Stimulated activated CD8-positive, alpha-beta memory T cell treated with anti-CD3 and anti-CD28 coated beads, Interleukin-4, amount 100 ng/mL, for 48 hours (primary cell): ENCODE measurements around the gene VOPP1.
A peak's percentile ranks its signal among the peaks of the same experiment; 100 is the strongest.

ENCODE experiments used
- DNase-seq: peaks from one replicate; pipeline ENCODE4 v3.0.0-alpha.2; 2020

VOPP1 gene

GRCh38 chr7:55576753-55577152, 4.5 kb upstream of the VOPP1 start:
- DNase-seq: no peak

DNA sequence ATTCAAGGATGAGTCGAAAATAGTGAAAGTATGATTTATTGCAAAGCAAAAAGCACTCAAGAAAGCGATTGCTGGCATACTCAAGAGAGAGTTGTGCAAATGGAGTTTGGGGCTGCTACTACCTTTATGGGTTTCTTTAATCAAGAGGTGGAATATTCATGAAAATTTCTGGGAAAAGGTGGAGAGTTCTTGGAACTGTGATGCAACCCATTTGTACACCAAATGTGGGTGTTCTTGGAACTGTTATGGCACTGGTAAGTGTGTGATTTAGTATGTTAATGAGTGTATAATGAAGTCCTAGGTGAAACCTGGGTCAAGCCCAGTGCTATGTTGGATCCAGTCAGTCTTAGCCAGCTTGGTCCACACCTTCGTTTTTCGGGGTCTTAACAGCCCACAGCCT, 3.4 kb upstream of the VOPP1 start:
- peak; percentile 14 for DNase-seq

GRCh38 chr7:55575098-55575497, 2.8 kb upstream of the VOPP1 start:
- DNase-seq: peak; percentile 9

DNA sequence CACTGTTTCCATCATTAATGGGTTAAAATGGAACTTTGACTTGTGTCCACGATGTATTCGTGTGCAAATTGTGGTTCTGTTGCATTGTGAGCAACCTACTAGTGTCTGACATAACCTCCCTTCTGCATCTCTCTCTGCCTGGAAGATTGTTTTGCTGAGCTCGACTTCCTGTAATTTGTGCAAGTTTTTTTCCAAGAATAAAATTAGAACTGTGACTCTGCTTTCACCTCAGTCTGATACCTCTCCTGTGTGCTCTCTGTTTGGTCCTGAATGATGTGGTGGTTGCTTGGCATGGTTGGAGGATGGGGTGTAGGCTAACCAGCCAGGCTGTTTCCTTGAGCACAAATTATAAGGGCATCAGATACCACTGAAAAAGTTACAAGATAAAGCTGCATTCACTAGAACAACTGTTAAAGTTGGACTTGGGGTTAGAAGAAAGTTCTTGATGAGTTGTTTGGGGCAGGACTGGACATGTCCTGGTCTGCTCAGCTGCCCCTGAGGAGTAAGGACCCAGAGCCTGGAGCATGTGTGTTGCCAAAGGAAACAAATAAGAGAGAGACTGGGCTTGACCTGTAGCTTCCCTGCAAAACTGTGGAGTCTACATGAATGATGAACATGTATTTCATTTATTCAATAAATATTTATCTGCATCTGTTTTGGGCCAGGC, 1.9 kb upstream of the VOPP1 start:
- DNase-seq: peak; percentile 24

- peak; percentile 26 for DNase-seq
These were observed 1.1 kb upstream of the VOPP1 start for GRCh38 chr7:55573234-55573900.

DNA sequence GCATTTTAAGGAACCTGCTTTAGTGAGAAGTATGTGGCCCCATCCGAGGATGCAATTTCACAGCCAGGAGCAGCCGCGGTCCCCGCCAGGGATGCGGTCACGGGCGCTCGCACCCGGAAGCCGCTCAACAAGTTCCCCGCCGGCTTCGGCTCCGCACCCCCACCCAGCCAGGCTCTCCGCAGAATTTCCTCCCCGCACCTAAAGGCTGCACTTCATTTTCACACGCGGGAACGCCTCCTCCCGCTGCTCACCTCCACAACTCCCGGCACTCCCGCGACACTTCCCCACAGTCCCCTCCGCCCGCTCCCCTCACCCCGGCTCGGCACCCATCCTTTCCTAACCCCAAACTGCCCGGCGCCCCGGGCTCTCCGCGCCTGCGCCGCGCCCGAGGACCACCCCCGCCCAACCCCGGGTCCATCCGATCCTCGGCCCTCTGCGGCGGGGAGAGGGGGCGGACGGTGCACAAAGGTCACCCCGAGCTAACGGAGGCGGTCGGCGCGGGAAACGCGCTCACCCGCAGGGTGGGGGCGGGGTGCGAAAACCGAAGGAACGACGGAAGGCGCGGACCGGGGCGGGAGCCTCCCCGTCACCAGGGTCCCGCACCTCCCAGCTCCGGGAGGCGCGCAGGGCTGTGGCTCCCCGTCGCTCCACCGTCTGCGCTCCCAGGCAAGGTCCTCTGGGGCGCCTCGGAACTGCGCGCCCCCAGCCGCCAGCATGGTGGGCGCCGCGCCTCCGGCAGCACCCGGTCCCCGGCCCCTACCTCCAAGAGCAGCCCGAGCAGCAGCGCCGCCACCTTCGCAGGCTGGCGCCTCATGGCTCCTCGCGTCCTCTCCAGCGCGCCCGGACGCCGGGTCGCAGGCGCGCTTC, 558 bp downstream of the VOPP1 start:
- peak; percentile 74 for DNase-seq

DNA sequence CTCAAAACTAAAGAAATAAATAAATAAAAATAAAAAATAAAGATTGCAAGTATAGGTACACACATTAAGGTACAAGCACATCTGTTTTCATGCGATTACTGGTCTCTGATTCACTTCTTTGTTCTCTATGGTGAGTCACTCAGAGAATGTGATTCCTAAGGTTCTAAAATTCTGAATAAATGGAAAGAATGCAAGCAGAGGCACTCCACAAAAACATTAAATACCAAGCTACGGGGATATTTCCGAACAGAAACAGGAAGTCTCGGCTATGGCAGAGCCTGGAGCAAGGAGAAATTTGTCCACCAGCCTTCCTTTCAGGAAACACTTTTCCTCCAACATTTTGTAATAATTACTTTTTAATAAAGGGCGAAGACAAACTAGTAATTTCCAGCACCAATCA, 1.4 kb downstream of the VOPP1 start:
- DNase-seq: peak; percentile 23

- peak; percentile 35 for DNase-seq
These were observed 2.0 kb downstream of the VOPP1 start for GRCh38 chr7:55570218-55570873.

DNA sequence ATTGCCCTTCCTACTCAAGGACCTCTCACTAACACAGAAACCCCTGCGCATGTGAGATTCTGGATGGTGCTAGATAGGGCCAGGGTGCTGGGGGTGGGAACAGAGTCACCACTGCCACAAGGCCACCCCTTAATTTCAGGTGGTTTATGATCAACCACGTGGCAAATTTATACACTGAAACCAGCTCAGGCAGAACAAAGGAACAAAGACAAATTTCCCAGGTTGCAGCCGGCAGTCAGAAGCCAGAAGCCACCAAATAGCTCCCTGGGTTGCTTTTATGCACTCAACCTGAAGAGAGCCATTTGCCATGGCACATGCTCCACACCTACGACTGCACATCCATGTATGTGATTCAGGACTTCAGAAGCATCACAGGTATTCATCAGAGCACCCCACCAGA, 2.5 kb downstream of the VOPP1 start:
- peak; percentile 73 for DNase-seq

DNA sequence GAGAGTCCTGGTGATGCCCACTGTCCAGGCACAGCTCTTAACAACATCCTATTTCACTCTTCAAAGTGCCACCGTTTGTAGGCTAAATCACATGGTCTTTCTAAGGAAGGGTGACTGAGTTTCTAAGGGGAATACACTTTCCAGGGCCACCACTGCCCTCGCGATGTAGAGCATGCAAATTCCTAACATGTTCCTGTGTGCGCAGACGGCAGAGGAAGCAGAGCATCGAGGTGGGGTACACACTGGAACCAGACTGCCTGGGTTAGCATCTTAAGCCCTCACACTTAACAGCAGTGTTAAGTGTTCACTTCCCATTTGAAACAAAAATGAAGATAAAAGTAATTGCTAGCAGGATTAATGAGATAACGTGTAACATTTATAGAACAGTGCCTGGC, 3.0 kb downstream of the VOPP1 start:
- peak; percentile 25 for DNase-seq

- peak; percentile 25 for DNase-seq
These were observed 3.6 kb downstream of the VOPP1 start for GRCh38 chr7:55568613-55569268.

DNA sequence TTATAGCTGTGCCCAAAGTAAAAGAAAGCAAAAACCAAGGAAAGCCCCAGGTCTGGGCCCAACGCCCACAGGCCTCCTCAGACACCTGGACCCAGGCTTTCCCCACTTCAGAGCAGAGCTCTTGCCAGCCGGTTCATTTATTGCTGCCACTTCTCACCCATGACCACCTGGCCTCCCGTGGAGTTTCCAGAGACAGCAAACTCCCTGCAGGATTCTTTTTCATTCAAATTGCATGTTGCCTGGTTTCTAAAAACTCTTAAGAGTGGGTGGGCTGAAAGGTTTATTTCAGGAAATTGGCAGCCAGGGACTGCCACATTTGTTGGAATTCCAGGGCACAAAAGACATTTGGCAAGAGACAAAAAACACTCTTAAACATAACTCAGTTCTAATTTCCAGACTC, 4.7 kb downstream of the VOPP1 start:
- peak; percentile 31 for DNase-seq

DNA sequence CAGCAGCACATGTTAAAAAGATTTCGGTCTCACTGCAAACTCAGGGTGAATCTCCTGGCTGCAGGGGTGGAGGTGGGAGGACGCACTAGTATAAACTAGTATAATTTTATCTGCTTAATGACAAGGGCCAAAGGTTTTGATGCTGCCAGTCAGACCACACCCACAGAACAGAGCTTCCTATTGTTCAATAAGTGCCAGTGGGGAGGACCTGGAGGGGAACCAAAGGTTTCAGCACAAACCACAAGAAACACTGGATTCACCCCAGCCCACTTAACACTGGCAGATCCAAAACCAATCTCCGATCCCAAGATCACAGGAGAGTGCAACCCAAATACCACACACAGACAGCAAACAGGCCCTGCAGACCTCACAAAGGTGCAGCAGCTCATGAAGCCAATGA, 6.6 kb downstream of the VOPP1 start:
- peak; percentile 31 for DNase-seq

DNA sequence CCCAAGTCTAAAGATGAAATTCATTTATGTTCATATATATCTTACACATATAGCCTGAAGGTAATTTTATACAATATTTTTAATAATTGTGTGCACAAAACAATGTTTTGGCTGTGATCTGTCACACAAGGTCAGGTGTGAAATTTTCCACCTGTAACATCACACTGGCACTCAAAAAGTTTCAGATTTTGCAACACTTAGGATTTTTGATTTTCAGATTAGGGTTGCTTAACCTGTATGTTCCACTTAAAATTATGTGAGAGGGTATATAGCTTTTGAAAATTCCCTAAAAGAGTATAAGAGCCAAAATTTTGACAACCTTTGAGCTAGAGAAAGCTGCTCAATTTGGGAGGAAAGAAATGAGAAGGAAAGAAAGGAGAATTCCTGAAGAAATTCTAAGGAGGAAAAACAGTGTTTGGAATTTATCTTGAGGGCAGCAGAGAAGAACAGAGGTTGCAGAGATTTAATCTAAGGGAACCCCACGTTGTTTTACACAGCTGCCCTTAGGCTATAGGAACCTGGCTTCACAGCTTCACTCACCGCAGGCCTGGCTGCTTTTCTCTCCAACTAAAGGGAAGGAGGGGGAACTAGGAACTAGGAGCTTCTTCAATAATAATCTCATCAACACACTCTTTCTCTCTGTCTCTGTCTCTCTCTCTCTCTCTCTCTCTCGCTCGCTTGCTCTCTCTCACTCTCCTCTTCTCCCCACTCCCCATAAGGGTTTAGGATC, 8.5 kb downstream of the VOPP1 start:
- DNase-seq: peak; percentile 15

DNA sequence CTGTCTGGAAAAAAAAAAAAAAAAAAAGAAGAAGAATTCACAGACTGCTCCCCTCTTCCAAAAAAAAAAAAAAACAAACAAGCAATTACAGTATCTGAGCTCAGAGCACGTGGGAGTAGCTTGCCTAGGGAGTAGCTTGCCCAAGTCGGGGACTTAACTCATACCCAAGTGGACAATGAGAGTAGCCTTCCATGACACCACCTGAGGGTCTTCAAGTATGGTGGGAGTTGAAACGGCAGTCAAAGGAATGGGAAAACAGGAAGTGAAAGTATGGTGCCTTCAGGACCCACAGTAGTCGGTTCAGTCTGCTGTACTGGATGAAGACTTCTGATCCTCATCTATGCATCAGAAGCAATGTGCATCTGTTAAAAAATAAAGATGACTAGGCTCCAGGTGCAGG, 10.6 kb downstream of the VOPP1 start:
- DNase-seq: peak; percentile 6

DNA sequence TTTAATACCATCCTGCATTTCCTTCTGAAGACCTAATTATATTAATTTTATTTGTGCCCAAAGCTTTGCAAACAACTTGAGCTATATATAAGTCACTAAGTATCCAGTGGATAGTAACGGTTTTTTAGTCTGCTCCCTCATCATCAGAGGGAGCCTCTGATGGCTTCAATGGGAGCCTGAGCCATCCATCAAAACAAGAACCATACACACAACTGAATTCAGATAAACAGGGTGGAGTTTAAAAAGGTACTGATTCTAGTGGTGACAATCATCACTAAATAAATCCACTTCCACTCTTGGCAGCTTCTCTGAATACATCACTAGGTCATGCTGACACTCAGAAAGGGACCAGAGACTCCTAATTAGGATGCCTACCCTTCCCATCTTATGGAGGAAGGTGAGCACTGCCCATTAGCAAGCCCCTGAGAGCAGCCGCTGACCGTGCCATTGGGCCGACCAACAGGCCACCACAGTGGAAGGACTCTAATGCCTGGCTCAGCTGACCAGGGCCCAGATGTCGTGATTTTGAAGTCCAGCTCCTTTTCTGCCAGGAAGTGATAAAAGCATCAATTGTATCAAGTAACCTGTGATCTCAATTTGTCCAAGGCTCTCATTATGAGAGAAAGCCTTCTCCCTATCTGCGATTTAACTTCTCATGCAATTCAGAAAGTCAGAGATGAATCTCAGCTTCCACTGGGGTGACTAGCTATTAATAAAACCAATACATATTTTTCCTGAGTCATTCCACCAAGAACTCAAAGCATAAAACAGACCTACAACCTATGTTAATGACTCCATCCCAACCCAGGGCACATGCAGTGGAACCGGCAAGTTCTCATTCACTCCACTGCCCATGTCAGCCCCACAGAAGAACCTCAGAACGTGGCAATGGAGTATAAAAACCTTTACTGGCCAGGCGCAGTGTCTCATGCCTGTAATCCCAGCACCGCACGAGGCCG, 13.1 kb downstream of the VOPP1 start:
- DNase-seq: peak; percentile 22

- DNase-seq: peak; percentile 47
These were observed 14.6 kb downstream of the VOPP1 start for GRCh38 chr7:55557666-55558188.

DNA sequence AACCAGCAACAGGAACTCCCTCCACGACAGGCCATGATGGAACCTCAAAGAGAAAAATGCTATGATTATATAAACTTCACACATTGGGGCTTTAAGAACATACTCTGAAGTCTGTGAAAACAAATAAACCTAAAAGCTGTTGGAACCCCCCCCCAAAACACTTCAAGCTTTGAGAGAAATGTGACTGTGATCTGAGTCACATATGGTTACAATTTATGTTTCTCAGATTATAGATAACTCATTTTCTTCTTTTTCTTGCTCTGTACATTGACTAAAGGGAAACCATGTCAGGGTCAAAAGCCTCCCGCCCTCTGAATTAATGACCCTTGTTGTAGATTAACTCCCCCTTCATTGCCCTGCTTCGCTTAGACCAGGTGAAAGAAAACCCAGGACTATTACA, 15.8 kb downstream of the VOPP1 start:
- peak; percentile 23 for DNase-seq

GRCh38 chr7:55556031-55556430, 16.3 kb downstream of the VOPP1 start:
- DNase-seq: peak; percentile 23

DNA sequence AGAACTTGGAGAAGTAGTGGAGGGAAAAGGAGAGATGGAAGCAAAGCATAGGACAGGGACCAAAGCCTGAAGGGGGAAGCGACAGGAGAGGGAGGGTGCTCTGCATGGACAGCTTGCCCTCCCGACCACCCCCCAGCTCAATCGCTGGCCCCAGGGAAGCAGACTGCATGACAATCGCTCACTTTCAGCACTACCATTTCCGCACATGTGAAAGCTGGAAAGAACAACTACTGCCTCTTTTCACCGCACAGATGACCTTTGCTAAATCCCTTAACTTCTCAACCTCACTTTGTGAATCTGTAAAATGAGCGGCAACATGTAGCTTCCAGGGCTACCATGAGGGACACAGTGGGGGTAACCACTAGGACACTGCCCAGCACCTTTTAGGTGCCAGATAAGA, 17.1 kb downstream of the VOPP1 start:
- peak; percentile 10 for DNase-seq

DNA sequence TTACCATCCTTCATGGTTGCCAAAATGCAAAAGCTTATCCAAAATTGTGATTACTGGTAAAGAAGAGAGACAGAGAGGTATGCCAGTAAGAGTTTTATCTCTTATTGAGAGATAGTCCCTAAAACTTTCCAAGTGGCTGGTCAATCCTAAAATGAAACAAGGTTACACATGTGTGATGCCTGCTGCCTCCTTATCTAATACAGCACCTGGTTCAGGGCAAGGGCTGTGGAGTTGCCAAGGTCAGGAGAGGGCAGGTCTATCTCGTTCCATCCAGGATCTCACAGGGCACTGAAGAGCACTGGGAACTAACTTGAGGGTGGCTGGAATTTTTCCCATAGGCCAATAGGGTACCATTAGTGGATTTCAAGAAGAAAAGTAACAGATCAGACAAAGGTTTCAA, 18.3 kb downstream of the VOPP1 start:
- peak; percentile 3 for DNase-seq
